HCT116 (cell line): Measurements from ENCODE around the gene ENTREP1. TPM values are rescaled to one million over a fixed set of nuclear protein-coding genes. Genes with fewer than 3 reads are reported as not detected.
A peak's percentile ranks its signal among the peaks of the same experiment; 100 is the strongest.

Source experiments
- ATAC-seq: fragments of 200-7000 bp; cut with Tn5 transposase; 2 replicates; pipeline ENCODE4 v1.9.1; 2020; ENCODE audit warnings: mild to moderate bottlenecking, moderate library complexity
- BruUV-seq: library from RNA; stranded (reverse); fragments of 400-500 nt; replicated peaks from 2 replicates; lab custom pipeline; 2021; lab: Mats Ljungman, UMichigan
- CTCF ChIA-PET: fragments of 300-600 bp; sonication (Branson Sonifier 250); formaldehyde crosslinking; loops from one replicate; lab custom pipeline; 2021; ENCODE audit warnings: antibody characterized with exemption; lab: Charles Lee
- POLR2A ChIA-PET: fragments of 300-600, 350-600 bp; sonication (Branson Sonifier 250); formaldehyde crosslinking; loops from one replicate; lab custom pipeline; 2021; ENCODE audit warnings: antibody characterized with exemption; lab: Charles Lee
- RAD21 ChIA-PET, 2 experiments: fragments of 300-600 bp; sonication (Branson Sonifier 250); formaldehyde crosslinking; loops; one replicate each; lab custom pipeline; 2023; ENCODE audit warnings: low total read pairs in 2 of 2; ENCODE audit not compliant: uncharacterized antibody in 2 of 2, unreplicated experiment in 2 of 2, low non-redundant PET in 1 of 2; lab: Charles Lee
- DNase-seq: peaks from one replicate; pipeline ENCODE4 v3.0.0-alpha.2; 2010; ENCODE audit warnings: low read depth, low spot score
- H2AFZ ChIP-seq: fragments of 200-600 bp; shearing (Covaris generic), sonication (generic); 2 replicates; pipeline ENCODE4 v1.6.1; 2017; ENCODE audit warnings: low read depth, mixed run types, mixed read lengths, antibody characterized with exemption, low read length; ENCODE audit not compliant: poor library complexity, severe bottlenecking
- H3K27ac ChIP-seq: 2 replicates; pipeline ENCODE4 v1.5.1; 2012; ENCODE audit warnings: low read depth, low read length
- H3K27me3 ChIP-seq: fragments of 200-600 bp; sonication (generic); 2 replicates; pipeline ENCODE4 v1.6.1; 2016; ENCODE audit warnings: mixed run types, low read length, mixed read lengths; ENCODE audit not compliant: insufficient read depth
- H3K36me3 ChIP-seq, 2 experiments: fragments of 200-500 bp in 1 of 2; fragments of 200-600 bp in 1 of 2; sonication (Bioruptor generic) in 1 of 2; sonication (generic) in 1 of 2; 2 replicates each; pipeline versions ENCODE4 v1.5.1 to v1.6.1; 2014 to 2016; ENCODE audit warnings: low read length in 2 of 2, inconsistent platforms in 1 of 2, mixed read lengths in 1 of 2, mixed run types in 1 of 2; ENCODE audit not compliant: insufficient read depth in 2 of 2, control insufficient read depth in 1 of 2
- H3K4me1 ChIP-seq, 2 experiments: fragments of 200-600 bp in 1 of 2; sonication (generic) in 1 of 2; 2 replicates each; pipeline versions ENCODE4 v1.5.1 to v1.6.1; 2012 to 2017; ENCODE audit warnings: low read length in 2 of 2, inconsistent platforms in 1 of 2, mild to moderate bottlenecking in 1 of 2, mixed read lengths in 1 of 2, mixed run types in 1 of 2, moderate library complexity in 1 of 2; ENCODE audit not compliant: insufficient read depth in 2 of 2, control insufficient read depth in 1 of 2
- H3K4me2 ChIP-seq: fragments of 200-600 bp; sonication (generic); 2 replicates; pipeline ENCODE4 v1.6.1; 2017; ENCODE audit warnings: mixed run types, low read length, mixed read lengths
- H3K4me3 ChIP-seq, 2 experiments: fragments of 200-600 bp in 1 of 2; sonication (generic) in 1 of 2; replicated peaks in 1 of 2; 2 replicates each; pipeline ENCODE4 v1.5.1; 2011 to 2016; ENCODE audit warnings: low read length in 2 of 2, control low read depth in 1 of 2, low read depth in 1 of 2, mild to moderate bottlenecking in 1 of 2, mixed read lengths in 1 of 2, mixed run types in 1 of 2
- H3K79me2 ChIP-seq: fragments of 200-600 bp; sonication (generic); 2 replicates; pipeline ENCODE4 v1.6.1; 2017; ENCODE audit warnings: mild to moderate bottlenecking, mixed run types, low read length, moderate library complexity, mixed read lengths; ENCODE audit not compliant: insufficient read depth
- H3K9ac ChIP-seq: fragments of 200-600 bp; sonication (generic); 2 replicates; pipeline ENCODE4 v1.6.1; 2016; ENCODE audit warnings: low read length, mixed read lengths
- H3K9me2 ChIP-seq: fragments of 200-600 bp; sonication (generic), shearing (Covaris generic); 2 replicates; pipeline ENCODE4 v1.6.1; 2017; ENCODE audit warnings: mixed run types, mild to moderate bottlenecking, moderate library complexity; ENCODE audit not compliant: insufficient read depth
- H3K9me3 ChIP-seq, 2 experiments: fragments of 200-500 bp in 1 of 2; fragments of 200-600 bp in 1 of 2; sonication (Bioruptor generic) in 1 of 2; sonication (generic) in 1 of 2; 2 replicates each; pipeline ENCODE4 v1.6.1; 2014 to 2017; ENCODE audit warnings: low read length in 2 of 2, mixed read lengths in 2 of 2, inconsistent platforms in 1 of 2, low read depth in 1 of 2, mild to moderate bottlenecking in 1 of 2, mixed run types in 1 of 2, moderate library complexity in 1 of 2; ENCODE audit not compliant: control insufficient read depth in 1 of 2, insufficient read depth in 1 of 2
- H4K20me1 ChIP-seq: fragments of 200-600 bp; sonication (generic), shearing (Covaris generic); 2 replicates; pipeline ENCODE4 v1.6.1; 2017; ENCODE audit warnings: mixed run types, mild to moderate bottlenecking, moderate library complexity; ENCODE audit not compliant: insufficient read depth
- CBX3 ChIP-seq: IDR thresholded peaks from 2 replicates; pipeline ENCODE4 v1.6.1; 2012; ENCODE audit warnings: low read depth
- EGR1 ChIP-seq: IDR thresholded peaks from 2 replicates; pipeline ENCODE4 v1.6.1; 2012; ENCODE audit warnings: low read depth
- EZH2 ChIP-seq: fragments of 200-600 bp; sonication (generic); IDR thresholded peaks from 2 replicates; pipeline ENCODE4 v1.6.1; 2017; ENCODE audit warnings: antibody characterized with exemption, mixed run types
- POLR2A ChIP-seq: IDR thresholded peaks from 2 replicates; pipeline ENCODE4 v1.7.0; 2011; ENCODE audit warnings: borderline replicate concordance; ENCODE audit not compliant: insufficient read depth, insufficient read length; ENCODE audit errors: extremely low read depth
- POLR2AphosphoS5 ChIP-seq: IDR thresholded peaks from 2 replicates; pipeline ENCODE4 v1.6.1; 2011; ENCODE audit warnings: mild to moderate bottlenecking, low read depth, low read length, moderate library complexity
- RAD21 ChIP-seq: IDR thresholded peaks from 2 replicates; pipeline ENCODE4 v1.6.1; 2012; ENCODE audit warnings: low read depth, mild to moderate bottlenecking
- SIN3A ChIP-seq: IDR thresholded peaks from 2 replicates; pipeline ENCODE4 v1.6.1; 2012; ENCODE audit warnings: low read depth
- ZFX ChIP-seq: fragments of 450-650 bp; IDR thresholded peaks from 2 replicates; pipeline ENCODE4 v1.6.1; 2017
- ZNF274 ChIP-seq: fragments of 200-500 bp; sonication (Bioruptor generic); IDR thresholded peaks from 2 replicates; pipeline ENCODE4 v1.6.1; 2014; ENCODE audit warnings: mild to moderate bottlenecking, low read depth, low read length, inconsistent platforms
- intact Hi-C: fragments of 100-400 bp; cut with micrococcal nuclease; formaldehyde crosslinking; loops from 2 replicates; pipeline ENCODE4 v1.10.0; 2022
- total RNA-seq: library from RNA; stranded (reverse); gene quantifications from one replicate; pipeline ENCODE4 v1.2.1, GENCODE V29; 2021; ENCODE audit not compliant: unreplicated experiment
- TF ChIP-seq, protein P1 (sequence below): IDR thresholded peaks from 2 replicates; pipeline ENCODE4 v1.6.1; 2012
- TF ChIP-seq, protein P2 (sequence below), 3 experiments: fragments of 200-600 bp in 1 of 3; sonication (generic) in 1 of 3; IDR thresholded peaks in 2 of 3; conservative IDR thresholded peaks in 1 of 3; 2 replicates each; pipeline ENCODE4 v1.5.1; 2012 to 2017; ENCODE audit warnings: low read depth in 2 of 3, low read length in 2 of 3, antibody characterized with exemption in 1 of 3, borderline replicate concordance in 1 of 3, control low read depth in 1 of 3, mild to moderate bottlenecking in 1 of 3, mixed read lengths in 1 of 3, mixed run types in 1 of 3, moderate library complexity in 1 of 3; ENCODE audit not compliant: insufficient read depth in 1 of 3
- TF ChIP-seq, protein P3 (sequence below): IDR thresholded peaks from 2 replicates; pipeline ENCODE4 v1.6.1; 2012

Gene ENTREP1
- total RNA-seq, 1 experiment from 2014 or later, result 1.1 TPM

DNA sequence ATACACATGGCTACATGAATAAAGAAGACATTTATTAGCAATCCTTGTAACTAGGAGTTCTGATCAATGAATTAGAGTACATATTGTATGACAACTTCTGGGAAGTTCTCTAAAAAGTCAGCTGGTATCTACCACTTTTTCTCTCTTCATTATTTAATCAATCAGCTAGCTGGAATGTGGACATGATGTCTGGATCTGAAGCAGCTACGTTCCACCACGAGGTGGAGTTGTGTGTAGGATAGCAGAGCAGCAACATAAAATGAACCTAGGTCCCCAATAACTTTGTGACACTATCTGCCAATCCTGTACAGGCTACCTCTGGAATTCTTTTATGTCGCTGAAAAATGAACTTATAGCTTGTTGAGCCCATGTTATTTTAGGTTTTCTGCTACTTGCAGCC, 32.9 kb upstream of the ENTREP1 start:
- H3K27me3 ChIP-seq, result peaks cover 3% of the 10 kb centered on the region; the same call in 1 of the 2 replicates
- CTCF ChIA-PET, result interaction anchor here (0.7 to 1.2 kb wide), 8 partner anchors 8 to 239 kb away, joined by 3 to 6 read pairs (median 3); no protein-coding TSS in a partner anchor
- TF ChIP-seq, protein P1, sequence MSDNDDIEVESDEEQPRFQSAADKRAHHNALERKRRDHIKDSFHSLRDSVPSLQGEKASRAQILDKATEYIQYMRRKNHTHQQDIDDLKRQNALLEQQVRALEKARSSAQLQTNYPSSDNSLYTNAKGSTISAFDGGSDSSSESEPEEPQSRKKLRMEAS, result no peak
- no peak for TF ChIP-seq ZFX
- TF ChIP-seq, protein P2, sequence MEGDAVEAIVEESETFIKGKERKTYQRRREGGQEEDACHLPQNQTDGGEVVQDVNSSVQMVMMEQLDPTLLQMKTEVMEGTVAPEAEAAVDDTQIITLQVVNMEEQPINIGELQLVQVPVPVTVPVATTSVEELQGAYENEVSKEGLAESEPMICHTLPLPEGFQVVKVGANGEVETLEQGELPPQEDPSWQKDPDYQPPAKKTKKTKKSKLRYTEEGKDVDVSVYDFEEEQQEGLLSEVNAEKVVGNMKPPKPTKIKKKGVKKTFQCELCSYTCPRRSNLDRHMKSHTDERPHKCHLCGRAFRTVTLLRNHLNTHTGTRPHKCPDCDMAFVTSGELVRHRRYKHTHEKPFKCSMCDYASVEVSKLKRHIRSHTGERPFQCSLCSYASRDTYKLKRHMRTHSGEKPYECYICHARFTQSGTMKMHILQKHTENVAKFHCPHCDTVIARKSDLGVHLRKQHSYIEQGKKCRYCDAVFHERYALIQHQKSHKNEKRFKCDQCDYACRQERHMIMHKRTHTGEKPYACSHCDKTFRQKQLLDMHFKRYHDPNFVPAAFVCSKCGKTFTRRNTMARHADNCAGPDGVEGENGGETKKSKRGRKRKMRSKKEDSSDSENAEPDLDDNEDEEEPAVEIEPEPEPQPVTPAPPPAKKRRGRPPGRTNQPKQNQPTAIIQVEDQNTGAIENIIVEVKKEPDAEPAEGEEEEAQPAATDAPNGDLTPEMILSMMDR (IDR thresholded peaks at IDR 0.05 in 2 of 3, conservative IDR thresholded peaks at IDR 0.05 in 1 of 3; ENCODE audit: borderline replicate concordance in 1 of 3, insufficient read depth in 1 of 3, low read depth in 2 of 3, low read length in 2 of 3), result peak; percentile 37 to 70 (median 66); a peak in 5 of 6 replicates
- peak; percentile 45 for TF ChIP-seq RAD21
- no peak for TF ChIP-seq POLR2AphosphoS5
- TF ChIP-seq CBX3, result 0 out of 2 replicates have a peak, but pooled peaks have one; percentile 24
- TF ChIP-seq ZNF274, result no peak
- no peak overlapping the region for H3K27ac ChIP-seq
- H3K9me2 ChIP-seq, result no peaks in the 10 kb centered on the region
- no peak overlapping the region for H3K4me2 ChIP-seq
- RAD21 ChIA-PET, result no interaction called here
- no peaks in the 10 kb centered on the region for H3K79me2 ChIP-seq
- H3K9ac ChIP-seq, result no peak overlapping the region
- BruUV-seq, result no TSS peak
- H3K4me3 ChIP-seq, result no peak overlapping the region
- H4K20me1 ChIP-seq, result no peaks in the 10 kb centered on the region
- POLR2A ChIA-PET, result no interaction called here
- intact Hi-C loops, result no loop called here
- peak; percentile 34 for DNase-seq
- no peaks in the 10 kb centered on the region for H3K4me1 ChIP-seq
- no peaks in the 10 kb centered on the region for H3K36me3 ChIP-seq
- H3K9me3 ChIP-seq, result no peaks in the 10 kb centered on the region
- peak overlapping the region; percentile 51 for H2AFZ ChIP-seq
- ATAC-seq, result peak; percentile 89

DNA sequence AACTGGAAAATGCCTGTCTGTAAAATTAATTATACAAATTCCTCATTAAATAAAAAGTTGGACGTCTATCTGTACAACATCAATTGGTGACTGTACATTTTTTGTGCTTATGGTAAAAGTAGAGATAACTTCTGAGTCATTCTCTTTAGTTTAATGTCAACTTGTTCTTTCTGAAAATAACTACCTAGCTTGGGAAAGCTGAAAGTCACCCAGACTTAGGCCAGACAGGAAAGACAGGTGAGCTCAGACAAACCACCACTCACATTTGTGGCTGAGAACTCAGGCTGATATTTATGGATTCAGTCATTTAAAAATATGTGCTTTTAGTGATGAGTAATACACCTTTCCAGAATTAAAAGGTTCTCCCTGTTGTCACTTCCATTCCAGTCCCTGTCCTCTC, 31.9 kb upstream of the ENTREP1 start:
- Histone ChIP-seq H3K79me2 (no peaks in the 10 kb centered on the region), H2AFZ (no peak overlapping the region), H4K20me1 (no peaks in the 10 kb centered on the region), H3K4me3 (no peak overlapping the region), H3K9me2 (no peaks in the 10 kb centered on the region), H3K9me3 (no peaks in the 10 kb centered on the region)
- POLR2A ChIA-PET, result no interaction called here
- ATAC-seq, result no peak
- TF ChIP-seq, protein P2 (IDR thresholded peaks at IDR 0.05 in 2 of 3, conservative IDR thresholded peaks at IDR 0.05 in 1 of 3; ENCODE audit: borderline replicate concordance in 1 of 3, insufficient read depth in 1 of 3, low read depth in 2 of 3, low read length in 2 of 3), result no peak
- TF ChIP-seq, protein P3, sequence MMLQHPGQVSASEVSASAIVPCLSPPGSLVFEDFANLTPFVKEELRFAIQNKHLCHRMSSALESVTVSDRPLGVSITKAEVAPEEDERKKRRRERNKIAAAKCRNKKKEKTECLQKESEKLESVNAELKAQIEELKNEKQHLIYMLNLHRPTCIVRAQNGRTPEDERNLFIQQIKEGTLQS, result no peak
- no peak for TF ChIP-seq EZH2
- TF ChIP-seq EGR1, result no peak
- no peak for TF ChIP-seq CBX3
- no peak for TF ChIP-seq SIN3A
- no peak for TF ChIP-seq ZNF274
- no peak for TF ChIP-seq POLR2A
- TF ChIP-seq, all 23 proteins: peak for 0
- DNase-seq, result no peak
- intact Hi-C loops, result no loop called here
- Histone ChIP-seq H3K9ac (no peak overlapping the region), H3K4me2 (no peak overlapping the region), H3K4me1 (no peaks in the 10 kb centered on the region), H3K27ac (no peak overlapping the region), H3K27me3 (no peaks in the 10 kb centered on the region), H3K36me3 (no peaks in the 10 kb centered on the region)
- ChIA-PET RAD21 (no interaction called here), CTCF (interaction anchor here (0.6 kb wide), 1 partner anchor 22 kb away, joined by 3 read pairs; no protein-coding TSS in a partner anchor)
- BruUV-seq, result no TSS peak
